GM19395 (cell line): Measurements from ENCODE around the gene WIPF1.
A peak's percentile ranks its signal among the peaks of the same experiment; 100 is the strongest.

ENCODE experiments used
- ATAC-seq: cut with Tn5 transposase; IDR thresholded peaks from one replicate; pipeline ENCODE4 v1.9.1; 2021; ENCODE audit warnings: mild to moderate bottlenecking, moderate library complexity; ENCODE audit not compliant: unreplicated experiment

WIPF1 gene

DNA sequence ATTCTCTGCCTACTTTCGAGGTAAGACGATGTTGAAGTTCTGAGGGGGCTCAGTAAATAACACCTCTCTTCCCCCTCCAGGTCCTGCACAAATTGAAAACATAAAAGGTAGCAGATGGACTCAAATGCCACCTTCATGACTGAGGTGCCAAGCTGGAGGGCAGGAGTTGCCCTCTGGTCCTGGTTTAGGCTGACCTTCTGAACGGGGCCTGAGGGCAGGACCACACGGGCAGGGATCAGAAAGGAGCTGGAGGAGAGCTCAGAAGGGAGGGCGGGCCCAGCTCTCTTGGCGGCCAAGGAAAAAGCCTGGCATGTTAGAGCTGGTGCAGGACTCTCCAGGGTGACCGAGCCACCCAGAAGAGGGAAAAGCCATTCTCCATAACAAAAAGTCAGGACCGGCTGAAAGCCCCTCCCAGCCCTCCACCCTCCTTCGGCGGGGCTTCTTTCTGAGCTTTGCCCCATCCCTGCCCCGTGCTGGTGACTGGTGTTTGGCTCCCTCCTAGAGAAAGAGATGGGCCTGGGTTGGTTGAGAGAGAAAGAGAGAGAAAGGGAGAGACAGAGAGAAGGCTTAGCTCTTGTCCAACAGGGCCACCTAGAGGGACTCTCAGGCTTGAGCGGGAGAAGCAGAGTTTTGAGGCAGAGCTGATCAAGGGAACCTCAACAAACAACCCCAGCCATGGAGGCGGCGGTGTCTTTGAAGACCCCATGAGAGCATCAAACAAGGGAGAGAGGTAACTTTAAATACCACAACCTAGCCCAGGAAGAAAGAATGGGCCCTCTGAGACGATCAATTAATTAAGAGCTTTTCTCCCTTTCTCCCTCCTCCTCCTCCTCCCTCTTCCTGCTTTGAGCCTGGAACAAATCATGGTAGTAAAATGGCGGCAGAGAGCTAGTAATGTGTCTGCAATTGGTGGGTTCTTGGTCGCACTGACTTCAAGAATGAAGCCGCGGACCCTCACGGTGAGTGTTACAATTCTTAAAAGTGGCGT is 50.8 kb downstream of the WIPF1 start:
- no peak for ATAC-seq

- no peak for ATAC-seq
These were observed 52.4 kb downstream of the WIPF1 start for GRCh38 chr2:174545240-174545639.

- no peak for ATAC-seq
These were observed 52.8 kb downstream of the WIPF1 start for GRCh38 chr2:174544802-174545201.

DNA sequence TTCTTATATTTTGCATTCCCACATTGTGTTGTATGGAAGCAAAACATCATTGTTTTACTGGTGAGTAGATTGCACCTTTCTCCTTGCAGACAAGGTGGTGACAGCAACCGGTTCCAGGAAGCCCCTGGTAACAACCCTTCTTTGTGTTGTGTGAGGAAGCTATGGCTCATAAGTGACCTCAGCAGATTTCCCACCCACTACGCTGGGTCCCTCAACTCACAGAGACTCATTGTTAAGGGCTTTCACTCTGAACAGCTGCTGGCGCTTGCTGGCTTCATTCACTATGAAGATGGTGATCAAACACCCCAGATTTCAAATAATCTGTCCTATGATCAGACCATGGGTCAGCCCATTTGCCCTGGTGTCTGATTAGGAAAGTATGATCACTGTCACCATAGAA is 53.4 kb downstream of the WIPF1 start:
- ATAC-seq = no peak

DNA sequence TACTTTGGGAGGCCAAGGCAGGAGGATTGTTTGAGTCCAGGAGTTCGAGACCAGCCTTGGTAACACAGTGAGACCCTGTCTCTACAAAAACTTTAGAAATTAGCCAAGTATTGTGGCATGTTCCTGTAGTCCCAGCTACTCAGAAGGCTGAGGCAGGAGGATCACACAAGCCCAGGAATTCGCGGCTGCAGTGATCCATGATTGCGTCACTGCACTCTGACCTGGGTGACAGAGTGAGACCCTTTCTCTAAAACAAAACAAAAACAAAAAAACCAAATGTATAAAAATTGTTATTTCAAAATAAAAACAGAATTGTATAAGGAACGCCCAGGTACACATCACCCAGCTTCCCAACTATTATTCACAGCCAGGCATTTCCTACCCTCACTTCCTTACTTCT is 56.7 kb downstream of the WIPF1 start:
- no peak for ATAC-seq

GRCh38 chr2:174535757-174536703 is 61.6 kb downstream of the WIPF1 start:
- ATAC-seq = no peak

GRCh38 chr2:174535083-174535482 is 62.5 kb downstream of the WIPF1 start:
- no peak for ATAC-seq

DNA sequence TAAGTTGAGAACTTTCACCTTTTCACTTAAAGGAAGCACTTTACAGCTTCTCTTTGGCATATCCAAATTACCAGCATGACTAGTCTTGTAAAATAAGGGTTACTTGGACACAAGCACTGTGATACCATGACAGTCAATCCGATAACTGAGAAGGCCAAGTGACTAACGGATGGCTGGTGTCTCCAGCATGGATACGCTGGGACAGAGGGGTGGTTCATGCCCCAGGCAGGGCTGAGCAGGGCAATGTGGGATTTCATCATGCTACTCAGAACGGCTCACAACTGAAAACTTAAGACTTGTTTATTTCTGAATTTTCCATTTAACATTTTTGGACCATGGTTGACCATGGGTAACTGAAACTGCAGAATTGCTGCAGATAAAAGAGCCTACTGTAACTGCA is 67.7 kb downstream of the WIPF1 start:
- no peak for ATAC-seq

DNA sequence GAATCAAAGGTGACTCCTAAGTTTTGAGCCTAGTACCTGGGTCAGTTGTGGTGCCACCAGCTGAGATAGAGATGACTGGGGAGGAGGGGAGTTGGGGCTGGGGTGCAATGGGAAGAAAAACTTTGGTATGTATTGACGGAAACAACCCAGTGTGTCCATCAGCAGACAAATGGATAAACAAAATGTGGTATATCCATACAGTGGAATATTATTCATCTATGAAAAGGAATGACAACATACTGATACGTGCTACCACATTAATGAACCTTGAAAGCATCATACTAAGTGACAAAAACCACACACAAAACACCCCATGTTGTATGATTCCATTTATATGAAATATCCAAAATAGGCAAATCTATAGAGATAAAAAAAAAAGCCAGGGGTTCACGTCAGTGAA is 69.6 kb downstream of the WIPF1 start:
- ATAC-seq = no peak

GRCh38 chr2:174527101-174527721 is 70.4 kb downstream of the WIPF1 start:
- ATAC-seq = no peak

GRCh38 chr2:174524527-174524926 is 73.1 kb downstream of the WIPF1 start:
- no peak for ATAC-seq

DNA sequence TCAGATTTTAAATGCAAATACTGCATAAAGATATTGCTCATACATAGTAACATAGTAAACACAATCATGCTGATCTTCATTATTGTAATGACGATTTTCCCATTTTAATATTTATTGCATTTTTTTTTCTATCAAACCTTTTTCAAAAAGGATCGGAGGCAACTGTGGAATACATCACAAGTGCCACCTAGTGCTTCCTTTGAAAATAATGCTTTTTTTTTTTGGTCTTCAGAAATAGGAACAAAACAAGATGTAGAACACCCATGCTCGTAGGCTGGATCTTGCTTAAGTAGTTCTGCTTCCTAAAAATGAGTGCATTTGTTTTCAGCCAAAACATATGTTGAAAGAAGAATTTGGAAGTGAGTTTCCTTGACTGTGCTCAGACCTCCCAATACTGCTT is 75.1 kb downstream of the WIPF1 start:
- no peak for ATAC-seq

DNA sequence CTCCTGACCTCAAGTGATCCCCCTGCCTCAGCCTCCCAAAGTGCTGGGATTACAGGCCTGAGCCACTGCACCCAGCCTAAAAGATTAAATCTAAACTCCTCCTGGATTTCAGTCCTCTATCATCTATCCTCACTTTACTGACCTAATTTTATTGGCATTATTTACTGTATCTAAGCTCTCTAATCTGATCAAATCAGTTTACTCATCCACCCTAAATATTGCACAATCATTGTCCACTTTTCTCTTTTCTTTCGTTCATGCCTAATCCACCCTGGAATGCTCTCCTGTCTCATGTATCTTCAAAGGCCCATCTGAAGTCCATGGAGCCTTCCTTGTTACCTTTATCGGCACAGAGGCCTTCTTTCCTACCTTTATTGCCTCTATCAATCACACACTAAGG is 79.2 kb downstream of the WIPF1 start:
- ATAC-seq = no peak

DNA sequence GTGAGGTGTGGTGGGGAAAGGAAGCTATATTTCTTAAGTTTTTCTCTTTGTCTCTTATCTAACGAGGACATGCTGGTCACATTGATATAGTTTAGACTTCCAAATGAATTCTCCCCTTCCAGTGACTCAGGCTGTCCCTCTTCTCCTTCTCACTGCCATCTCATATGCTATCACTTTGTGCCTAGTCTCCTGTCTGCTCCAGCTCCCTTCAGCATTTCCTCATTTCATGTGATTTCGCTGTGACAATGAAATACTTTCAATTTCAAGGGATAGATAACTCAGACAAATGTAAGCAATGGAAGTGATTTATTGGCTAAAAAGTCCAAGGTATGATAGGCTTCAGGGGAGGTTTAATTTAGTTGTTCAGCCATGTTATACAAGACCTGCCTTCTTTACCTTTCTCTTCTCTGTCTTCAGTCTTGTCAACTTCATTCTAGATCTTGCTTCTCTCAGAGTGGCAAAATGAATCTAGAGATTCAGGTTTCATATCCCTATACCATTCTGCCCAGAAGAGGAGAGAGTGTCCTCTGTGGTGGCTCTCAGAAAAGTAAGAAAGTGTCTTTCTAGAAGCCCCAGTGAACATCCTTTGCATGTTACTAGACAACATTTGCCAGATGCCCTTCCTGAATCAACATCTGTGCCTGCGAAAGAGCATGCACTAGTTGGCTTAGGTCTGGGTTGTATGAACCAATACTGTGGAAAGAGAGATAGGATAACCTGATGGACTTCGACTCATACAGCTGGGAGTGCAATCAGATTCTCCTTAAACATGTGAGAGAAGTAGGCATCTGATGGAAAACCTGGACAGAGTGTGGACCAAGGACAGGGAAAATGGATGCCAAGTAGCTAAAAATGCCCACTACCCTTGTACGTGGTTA is 80.9 kb downstream of the WIPF1 start:
- ATAC-seq = peak; percentile 57

DNA sequence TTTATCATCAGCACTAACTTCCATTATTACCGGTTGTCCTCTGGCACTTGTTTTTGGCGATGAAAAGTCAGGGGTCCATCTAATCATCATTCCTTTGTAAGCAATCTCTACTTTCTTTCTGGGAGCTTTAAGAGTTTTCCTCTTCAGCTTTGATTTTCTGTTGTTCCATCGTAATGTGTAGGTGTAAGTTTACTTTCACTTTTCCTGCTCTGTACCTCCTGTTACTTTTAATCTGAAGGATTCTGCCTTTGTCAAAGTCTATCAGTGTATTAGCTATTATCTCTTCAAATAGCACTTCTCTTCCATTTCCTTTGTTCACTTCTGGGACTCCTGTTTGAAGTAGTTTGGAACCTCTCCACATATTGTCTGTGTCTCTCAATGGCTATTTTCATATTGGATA is 85.3 kb downstream of the WIPF1 start:
- ATAC-seq = no peak

- no peak for ATAC-seq
These were observed 85.9 kb downstream of the WIPF1 start for GRCh38 chr2:174511580-174512260.

DNA sequence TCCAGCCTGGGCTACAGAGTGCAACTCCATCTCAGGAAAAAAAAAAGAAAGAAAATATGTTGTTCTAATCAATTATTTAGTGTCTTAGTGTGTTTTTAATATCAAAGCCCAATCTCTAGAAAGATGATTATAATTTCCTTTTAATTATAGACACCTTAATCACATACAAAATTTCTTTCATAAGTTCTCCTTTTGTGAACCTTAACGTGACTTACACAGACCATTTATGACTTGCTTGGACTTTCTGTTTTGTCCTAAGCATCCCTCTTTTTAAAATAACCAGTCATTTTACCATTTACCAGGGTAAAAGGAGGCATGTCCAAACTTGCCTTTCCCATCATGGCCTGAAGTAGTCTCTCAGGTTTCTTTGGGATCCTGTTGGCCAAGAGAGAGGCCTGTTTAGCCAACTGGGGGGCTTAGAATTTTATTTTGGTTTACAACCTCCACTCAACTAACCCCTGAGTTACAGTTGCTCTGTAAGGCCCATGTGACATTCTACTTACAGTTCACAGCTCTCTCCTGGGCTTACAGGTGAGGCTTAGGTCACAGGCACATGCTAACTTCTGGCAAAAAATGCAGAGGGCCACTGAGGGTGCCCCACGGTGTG is 86.9 kb downstream of the WIPF1 start:
- ATAC-seq = no peak
